Suprapubic skin (tissue), 4 donors: ENCODE data around the gene MYO18A.

Source experiments
- EP300 ChIP-seq: sonication (generic); formaldehyde crosslinking; IDR thresholded peaks from one replicate; pipeline ENCODE4 v1.6.1; 2017; ENCODE audit warnings: antibody characterized with exemption
- POLR2A ChIP-seq, 2 donors: fragments of 450-650 bp; IDR thresholded peaks; one replicate each; pipeline ENCODE4 v1.6.1; 2017; ENCODE audit warnings: antibody characterized with exemption in 2 of 2, mild to moderate bottlenecking in 2 of 2, moderate library complexity in 2 of 2
- POLR2AphosphoS5 ChIP-seq, 3 donors: sonication (generic); formaldehyde crosslinking; IDR thresholded peaks; one replicate each; pipeline ENCODE4 v1.6.1; 2017; ENCODE audit warnings: antibody characterized with exemption in 3 of 3
- TF ChIP-seq, protein P1 (sequence below), 2 donors: fragments of 200-600 bp in 1 of 2; fragments of 450-650 bp in 1 of 2; sonication (generic) in 1 of 2; IDR thresholded peaks; one replicate each; pipeline ENCODE4 v1.5.1; 2016 to 2019; ENCODE audit warnings: antibody characterized with exemption in 2 of 2, mild to moderate bottlenecking in 1 of 2, moderate library complexity in 1 of 2

GRCh38 chr17:29190039-29190438, 9.8 kb upstream of the MYO18A start:
- TF ChIP-seq, protein P1, sequence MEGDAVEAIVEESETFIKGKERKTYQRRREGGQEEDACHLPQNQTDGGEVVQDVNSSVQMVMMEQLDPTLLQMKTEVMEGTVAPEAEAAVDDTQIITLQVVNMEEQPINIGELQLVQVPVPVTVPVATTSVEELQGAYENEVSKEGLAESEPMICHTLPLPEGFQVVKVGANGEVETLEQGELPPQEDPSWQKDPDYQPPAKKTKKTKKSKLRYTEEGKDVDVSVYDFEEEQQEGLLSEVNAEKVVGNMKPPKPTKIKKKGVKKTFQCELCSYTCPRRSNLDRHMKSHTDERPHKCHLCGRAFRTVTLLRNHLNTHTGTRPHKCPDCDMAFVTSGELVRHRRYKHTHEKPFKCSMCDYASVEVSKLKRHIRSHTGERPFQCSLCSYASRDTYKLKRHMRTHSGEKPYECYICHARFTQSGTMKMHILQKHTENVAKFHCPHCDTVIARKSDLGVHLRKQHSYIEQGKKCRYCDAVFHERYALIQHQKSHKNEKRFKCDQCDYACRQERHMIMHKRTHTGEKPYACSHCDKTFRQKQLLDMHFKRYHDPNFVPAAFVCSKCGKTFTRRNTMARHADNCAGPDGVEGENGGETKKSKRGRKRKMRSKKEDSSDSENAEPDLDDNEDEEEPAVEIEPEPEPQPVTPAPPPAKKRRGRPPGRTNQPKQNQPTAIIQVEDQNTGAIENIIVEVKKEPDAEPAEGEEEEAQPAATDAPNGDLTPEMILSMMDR (IDR thresholded peaks at IDR 0.05), result no peak
- TF ChIP-seq POLR2A (IDR thresholded peaks at IDR 0.05) (no peak), POLR2AphosphoS5 (IDR thresholded peaks at IDR 0.05) (no peak), EP300 (no peak)
